SK-N-SH treated with all-trans-retinoic acid at 6 μM for 48 hours (cell line): ENCODE measurements around the gene TSC22D1.

Experiments
- PATZ1 ChIP-seq: fragments of 250-450 bp; sonication (Bioruptor Pico); IDR thresholded peaks from 2 replicates; pipeline ENCODE4 v1.8.0; 2020; ENCODE audit warnings: mild to moderate bottlenecking, moderate library complexity, borderline replicate concordance
- PPARA ChIP-seq: fragments of 250-450 bp; sonication (Bioruptor Pico); IDR thresholded peaks from 2 replicates; pipeline ENCODE4 v1.5.0; 2020; ENCODE audit warnings: mild to moderate bottlenecking, borderline replicate concordance
- ZC3H10 ChIP-seq: fragments of 250-450 bp; sonication (Bioruptor Pico); IDR thresholded peaks from 2 replicates; pipeline ENCODE4 v1.5.1; 2021; ENCODE audit warnings: mild to moderate bottlenecking, moderate library complexity
- ZFP3 ChIP-seq: fragments of 250-450 bp; sonication (Bioruptor Pico); IDR thresholded peaks from 2 replicates; pipeline ENCODE4 v1.5.0; 2020; ENCODE audit warnings: mild to moderate bottlenecking, moderate library complexity

GRCh38 chr13:44400736-44401135 is 175.4 kb downstream of the TSC22D1 start:
- TF ChIP-seq ZFP3 (CRISPR knock-in tag): no peak
- TF ChIP-seq ZC3H10: no peak
- no peak for TF ChIP-seq PATZ1 (CRISPR knock-in tag)
- TF ChIP-seq PPARA: no peak
